DMS114 treated with DMSO at 0.1 percent for 48 hours (cell line): ENCODE data around the gene KCTD11.

Experiments used
- DNase-seq: peaks from one replicate; lab custom pipeline; 2025; ENCODE audit not compliant: unreplicated experiment; lab: John Stamatoyannopoulos, UW

The KCTD11 gene

DNA sequence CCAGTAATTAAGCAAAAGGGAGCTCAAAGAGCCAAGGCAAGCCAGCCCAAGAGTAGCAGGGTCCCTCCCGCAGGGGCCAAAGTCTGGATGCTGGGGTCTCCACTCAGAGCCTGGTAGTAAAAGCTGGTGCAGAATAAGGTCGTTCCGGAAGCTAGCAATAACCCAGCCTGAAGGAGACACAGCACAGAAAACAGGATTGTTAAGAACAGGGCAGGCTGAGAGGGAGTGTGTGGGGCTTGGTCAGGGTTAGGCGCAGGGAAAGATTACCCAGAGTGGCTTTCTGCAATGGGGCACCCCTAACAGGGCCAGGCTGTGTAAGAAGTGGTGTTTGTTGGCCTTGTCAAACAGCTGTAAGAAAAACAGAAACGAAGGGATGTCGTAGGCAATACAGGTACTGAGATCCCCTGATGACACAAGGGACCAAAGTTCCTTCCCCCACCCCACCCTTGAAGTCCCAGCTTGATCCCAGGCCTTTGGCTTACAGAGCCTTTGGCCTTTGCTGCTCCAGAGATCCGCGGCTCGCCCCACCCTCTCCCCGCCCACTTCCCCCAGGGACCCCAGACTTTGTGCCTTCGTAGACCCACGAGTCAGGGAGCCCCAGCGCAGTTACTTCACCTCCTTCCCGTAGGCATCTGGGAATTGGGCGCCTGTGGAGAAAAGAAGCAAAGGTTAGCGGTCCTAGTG is 51.2 kb downstream of the KCTD11 start:
- DNase-seq = no peak

DNA sequence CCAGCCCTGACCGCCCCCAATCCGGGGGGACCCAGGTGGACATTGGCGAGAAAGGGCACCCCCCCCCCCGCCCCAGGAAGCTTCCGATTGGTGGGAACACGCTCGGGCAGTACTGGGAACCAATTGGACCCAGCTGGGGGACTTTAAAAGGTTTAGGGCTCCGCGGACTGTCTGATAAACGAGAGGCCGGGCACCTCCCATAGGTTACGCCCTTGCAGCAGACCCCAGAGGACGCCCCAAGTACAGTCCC is 51.7 kb downstream of the KCTD11 start:
- DNase-seq = no peak

DNA sequence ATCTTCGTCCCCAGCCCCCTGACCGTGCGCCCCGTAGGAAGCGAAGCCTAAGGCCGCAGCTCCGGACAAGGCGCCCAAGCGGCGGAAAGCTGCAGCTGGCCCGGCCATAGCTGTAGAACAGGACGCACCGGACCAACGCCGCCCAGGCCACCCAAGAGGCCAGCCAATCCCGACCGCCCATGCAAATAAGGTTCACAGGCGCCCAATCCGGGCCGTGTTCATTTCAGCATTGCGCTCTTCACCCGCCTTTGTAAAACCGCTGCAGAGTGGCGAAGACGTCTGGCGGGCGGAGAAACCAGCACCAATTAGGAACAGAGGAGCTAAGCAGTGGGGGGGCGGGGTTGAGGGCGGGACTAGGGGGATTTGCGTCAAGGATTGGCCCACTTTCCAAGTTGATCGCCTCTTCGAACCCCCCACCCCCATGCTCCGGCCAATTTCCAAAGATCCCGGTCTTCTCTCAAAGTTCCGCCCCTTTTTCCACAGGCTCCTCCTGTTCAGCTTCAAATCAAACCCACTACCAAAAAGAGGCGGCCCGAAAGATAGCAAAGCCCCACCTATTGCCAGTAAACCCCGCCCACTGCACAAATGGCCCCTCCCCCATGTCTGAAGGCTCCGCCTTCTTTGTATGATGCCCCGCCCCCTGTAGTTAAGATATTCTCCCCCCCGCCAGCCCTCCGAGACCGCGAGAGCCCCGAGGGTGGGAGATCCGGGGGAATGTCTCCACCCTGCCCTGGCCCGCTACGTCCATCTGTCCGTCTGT is 52.2 kb downstream of the KCTD11 start, which contains the start of gene TMEM256:
TSS of gene TMEM256 (minus strand) at position 121 of the 760 bp plus-strand sequence. CDS start at position 108, 13 bp downstream.
- peak; percentile 97 for DNase-seq
